HepG2 (cell line): ENCODE results near the gene JMY. TPM values are rescaled to one million over a fixed set of nuclear protein-coding genes. Genes with fewer than 3 reads are reported as not detected.

Source experiments
- ATAC-seq: fragments of 200-7000 bp; cut with Tn5 transposase; 3 replicates; pipeline ENCODE4 v1.9.1; 2020; ENCODE audit warnings: mild to moderate bottlenecking, moderate library complexity
- BruUV-seq: library from RNA; stranded (reverse); fragments of 400-500 nt; replicated peaks from 2 replicates; lab custom pipeline; 2021; lab: Mats Ljungman, UMichigan
- CTCF ChIA-PET: fragments of 300-600 bp; formaldehyde crosslinking; extraction: SDS; loops from one replicate; lab custom pipeline; 2021; ENCODE audit warnings: low total read pairs, inconsistent platforms, low intra/inter-chr PET ratio; lab: Yijun Ruan, JAX
- POLR2A ChIA-PET: fragments of 350-600 bp; sonication (Branson Sonifier 250); formaldehyde crosslinking; loops from one replicate; lab custom pipeline; 2020; ENCODE audit warnings: antibody characterized with exemption, inconsistent platforms; lab: Yijun Ruan, JAX
- DNase-seq: peaks from one replicate; pipeline ENCODE4 v3.0.0-alpha.2; 2015; ENCODE audit warnings: low spot score
- FAIRE-seq: peaks from 3 replicates; lab custom pipeline; 2011; peaks lifted over from hg19 to GRCh38; lab: Jason Lieb, UNC
- H2AFZ ChIP-seq: one replicate; pipeline ENCODE4 v1.6.1; 2011; ENCODE audit warnings: low read length, inconsistent platforms
- H3K27ac ChIP-seq: fragments of 300-600 bp; 3 replicates; pipeline ENCODE4 v1.8.0; 2011; ENCODE audit warnings: mixed run types, mild to moderate bottlenecking, mixed read lengths, low read length, inconsistent platforms; ENCODE audit not compliant: insufficient read depth; ENCODE audit errors: extremely low read length
- H3K27me3 ChIP-seq, 2 experiments: fragments of 200-600 bp in 1 of 2; 2 replicates in 1 of 2; 3 replicates in 1 of 2; pipeline versions ENCODE4 v1.6.0 to v1.8.0; 2011; ENCODE audit warnings: low read length in 2 of 2, mild to moderate bottlenecking in 2 of 2, moderate library complexity in 2 of 2, inconsistent platforms in 1 of 2; ENCODE audit not compliant: insufficient read depth in 2 of 2, control insufficient read depth in 1 of 2
- H3K36me3 ChIP-seq, 2 experiments: fragments of 200-600 bp in 1 of 2; replicated peaks in 1 of 2; 2 replicates in 1 of 2; 3 replicates in 1 of 2; pipeline versions ENCODE4 v1.5.1 to v1.8.0; 2011; ENCODE audit warnings: low read length in 2 of 2, inconsistent platforms in 1 of 2; ENCODE audit not compliant: insufficient read depth in 2 of 2, control insufficient read depth in 1 of 2
- H3K4me1 ChIP-seq: 2 replicates; pipeline ENCODE4 v1.5.1; 2012; ENCODE audit warnings: low read length, inconsistent platforms; ENCODE audit not compliant: insufficient read depth
- H3K4me2 ChIP-seq: 2 replicates; pipeline ENCODE4 v1.6.0; 2011; ENCODE audit warnings: low read depth, low read length, inconsistent platforms
- H3K4me3 ChIP-seq, 3 experiments: fragments of 200-600 bp in 1 of 3; sonication (generic), shearing (Covaris generic) in 1 of 3; replicated peaks in 1 of 3; 2 replicates each; pipeline ENCODE4 v1.5.1; 2011 to 2016; ENCODE audit warnings: low read length in 3 of 3, inconsistent platforms in 2 of 3, low read depth in 2 of 3, mild to moderate bottlenecking in 2 of 3, control low read depth in 1 of 3, mixed read lengths in 1 of 3; ENCODE audit not compliant: insufficient read depth in 1 of 3
- H3K79me2 ChIP-seq: one replicate; pipeline ENCODE4 v1.6.1; 2011; ENCODE audit warnings: low read length, inconsistent platforms; ENCODE audit not compliant: insufficient read depth
- H3K9ac ChIP-seq: 2 replicates; pipeline ENCODE4 v1.6.0; 2011; ENCODE audit warnings: mild to moderate bottlenecking, low read depth, low read length, inconsistent platforms; ENCODE audit not compliant: insufficient read depth
- H3K9me3 ChIP-seq: 2 replicates; pipeline ENCODE4 v1.5.1; 2012; ENCODE audit warnings: mild to moderate bottlenecking, low read length
- H4K20me1 ChIP-seq: 2 replicates; pipeline ENCODE4 v1.6.0; 2011; ENCODE audit warnings: inconsistent platforms, mild to moderate bottlenecking, low read length, moderate library complexity; ENCODE audit not compliant: insufficient read depth
- CEBPB ChIP-seq: IDR thresholded peaks from 2 replicates; pipeline ENCODE4 v1.6.1; 2011; ENCODE audit warnings: low read depth, low read length, improper control_type of control experiment, borderline replicate concordance
- CEBPG ChIP-seq: IDR thresholded peaks from 2 replicates; pipeline ENCODE4 v1.6.1; 2016
- NFIC ChIP-seq: IDR thresholded peaks from 2 replicates; pipeline ENCODE4 v1.6.1; 2012; ENCODE audit warnings: mild to moderate bottlenecking, low read length, inconsistent platforms
- RBAK ChIP-seq: sonication (generic); formaldehyde crosslinking; IDR thresholded peaks from 2 replicates; pipeline ENCODE4 v1.5.1; 2020; ENCODE audit warnings: mild to moderate bottlenecking, missing genetic modification reagents
- SETDB1 ChIP-seq: sonication (generic); formaldehyde crosslinking; IDR thresholded peaks from 2 replicates; pipeline ENCODE4 v1.5.1; 2020; ENCODE audit warnings: missing genetic modification reagents, mild to moderate bottlenecking, borderline replicate concordance
- SP2 ChIP-seq: sonication (generic); formaldehyde crosslinking; IDR thresholded peaks from 2 replicates; pipeline ENCODE4 v1.5.1; 2020; ENCODE audit warnings: mild to moderate bottlenecking, missing genetic modification reagents
- ZMAT3 ChIP-seq: sonication (generic); formaldehyde crosslinking; conservative IDR thresholded peaks from 2 replicates; pipeline ENCODE4 v1.7.0; 2021; ENCODE audit warnings: missing genetic modification reagents
- ZNF12 ChIP-seq: sonication (generic); formaldehyde crosslinking; IDR thresholded peaks from 2 replicates; pipeline ENCODE4 v1.5.0; 2020; ENCODE audit warnings: missing genetic modification reagents
- ZNF260 ChIP-seq: sonication (generic); formaldehyde crosslinking; IDR thresholded peaks from 2 replicates; pipeline ENCODE4 v1.4.0; 2020; ENCODE audit warnings: missing genetic modification reagents, low read depth, mild to moderate bottlenecking, borderline replicate concordance
- ZNF367 ChIP-seq: sonication (generic); formaldehyde crosslinking; IDR thresholded peaks from 2 replicates; pipeline ENCODE4 v1.4.0; 2020; ENCODE audit warnings: missing genetic modification reagents, borderline replicate concordance
- ZNF562 ChIP-seq: sonication (generic); formaldehyde crosslinking; IDR thresholded peaks from 2 replicates; pipeline ENCODE4 v1.8.0; 2022; ENCODE audit warnings: missing genetic modification reagents, borderline replicate concordance
- WGBS: methylation state at CpG from one replicate; pipeline ENCODE4 v1.1.6; 2017; ENCODE audit warnings: low lambda C conversion rate; 5-methylcytosine and 5-hydroxymethylcytosine counted together
- in situ Hi-C: cut with HindIII; loops from 2 replicates; pipeline ENCODE4 v1.10.0; 2017; ENCODE audit warnings: low pct_unique_long_range_greater_than_20kb; ENCODE audit not compliant: extremely low pct_ligation_motif_present
- intact Hi-C: fragments of 100-400 bp; cut with micrococcal nuclease; formaldehyde crosslinking; loops from one replicate; pipeline ENCODE4 v1.10.0; 2022; ENCODE audit not compliant: unreplicated experiment
- polyA plus RNA-seq, 8 experiments: library from polyadenylated mRNA; depleted of rRNA in 3 of 8; stranded (reverse) in 7 of 8; unstranded in 1 of 8; fragments of >200 nt; fragmentation: Illumina TruSeq in 4 of 8; extraction: Trizol in 4 of 8; gene quantifications; 2 replicates each; pipeline versions ENCODE4 v1.2.1 to v1.2.3, GENCODE V29; 2011 to 2016; ENCODE audit warnings: low read depth in 4 of 8, missing spikeins in 1 of 8, mixed read lengths in 1 of 8; ENCODE audit not compliant: insufficient read depth in 1 of 8
- total RNA-seq, 5 experiments: library from RNA; depleted of rRNA; stranded (reverse); fragments of >200 nt; fragmentation: Illumina TruSeq; extraction: Trizol; gene quantifications; 2 replicates each; pipeline ENCODE4 v1.2.3, GENCODE V29; 2016; ENCODE audit warnings: low read depth in 1 of 5
- TF ChIP-seq, protein P1 (sequence below): sonication (generic); formaldehyde crosslinking; IDR thresholded peaks from 2 replicates; pipeline ENCODE4 v1.5.0; 2020; ENCODE audit warnings: missing genetic modification reagents

The JMY gene
- total and polyA plus RNA-seq, 2 of the 13 experiments (the other 11 are each of a cell fraction or from before 2014, with no cell fraction given), result 4.0 to 4.2 TPM

DNA sequence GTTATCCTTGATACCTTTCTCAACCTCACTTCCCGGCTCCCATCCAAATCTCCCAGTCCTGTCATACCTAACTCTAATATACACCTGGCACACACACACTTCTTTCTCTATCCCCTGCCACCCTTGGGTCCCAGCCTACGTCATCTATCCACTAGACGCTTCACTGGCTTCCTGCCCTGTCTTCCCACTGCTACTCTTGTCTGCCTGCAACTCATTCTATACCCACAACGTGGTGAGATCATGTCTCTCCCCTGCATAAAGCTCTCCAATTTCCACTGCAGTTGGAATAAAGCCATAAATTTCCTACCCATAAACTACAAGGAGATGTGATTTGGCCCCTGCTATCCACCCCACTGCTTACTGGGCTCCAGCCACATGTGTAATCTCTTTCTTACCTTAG is 93.5 kb downstream of the JMY start:
- POLR2A ChIA-PET, result no interaction called here
- Histone ChIP-seq H3K27me3 (no peaks in the 10 kb centered on the region), H3K4me1 (peaks cover 8% of the 10 kb centered on the region), H3K4me2 (no peak overlapping the region), H3K9me3 (no peaks in the 10 kb centered on the region)
- FAIRE-seq, result no peak
- WGBS, result over 99% methylated on average over 4 of the region's 4 CpGs
- intact Hi-C loops, result loop anchor here (5.0 kb wide), 1 partner anchor 72 kb away; no protein-coding TSS in a partner anchor
- no peak for DNase-seq
- no peak for TF ChIP-seq ZMAT3 (CRISPR knock-in tag)
- no peak for TF ChIP-seq NFIC
- no peak for TF ChIP-seq SP2 (CRISPR knock-in tag)
- no peak for TF ChIP-seq SETDB1 (CRISPR knock-in tag)
- no peak for TF ChIP-seq ZNF367 (CRISPR knock-in tag)
- TF ChIP-seq, all 625 proteins: peak for 0
- no peak for ATAC-seq
- no peaks in the 10 kb centered on the region for H4K20me1 ChIP-seq
- CTCF ChIA-PET, result no interaction called here
- H3K4me3 ChIP-seq, result no peak overlapping the region
- BruUV-seq, result no TSS peak
- H3K36me3 ChIP-seq, result no peaks in the 10 kb centered on the region
- in situ Hi-C loops, result no loop called here
- no peak overlapping the region for H3K27ac ChIP-seq
- no peak overlapping the region for H2AFZ ChIP-seq
- no peaks in the 10 kb centered on the region for H3K79me2 ChIP-seq
- no peak overlapping the region for H3K9ac ChIP-seq

DNA sequence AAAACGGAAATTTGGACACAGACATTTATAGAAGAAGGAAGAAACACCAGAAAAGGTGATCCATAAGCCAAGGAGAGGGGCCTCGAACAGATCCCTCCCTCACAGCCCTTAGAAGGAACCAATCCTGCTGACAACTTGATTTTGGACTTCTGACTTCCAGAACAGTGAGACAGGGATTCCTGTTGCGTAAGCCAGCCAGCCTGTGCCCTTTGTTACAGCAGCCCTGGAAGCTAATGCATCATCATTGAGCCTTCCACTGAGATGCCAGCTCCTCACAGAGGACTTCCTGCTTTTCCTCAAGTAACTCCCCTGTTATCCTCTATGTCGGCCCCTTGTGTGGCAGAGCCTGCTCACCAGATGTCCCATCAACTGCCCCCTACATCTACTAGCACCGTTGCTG is 94.1 kb downstream of the JMY start:
- Histone ChIP-seq H3K27ac (no peak overlapping the region), H3K9me3 (no peaks in the 10 kb centered on the region), H4K20me1 (no peaks in the 10 kb centered on the region), H3K79me2 (no peaks in the 10 kb centered on the region), H3K4me1 (peaks cover 8% of the 10 kb centered on the region), H3K27me3 (no peaks in the 10 kb centered on the region), H3K4me3 (no peak overlapping the region), H3K9ac (no peak overlapping the region), H2AFZ (no peak overlapping the region)
- in situ Hi-C loops, result no loop called here
- ATAC-seq, result peak; percentile 54
- POLR2A ChIA-PET, result no interaction called here
- intact Hi-C loops, result loop anchor here (10.0 kb wide), 1 partner anchor 305 kb away; no protein-coding TSS in a partner anchor
- peak; percentile 4 for DNase-seq
- no TSS peak for BruUV-seq
- TF ChIP-seq ZNF562 (CRISPR knock-in tag) (no peak), ZNF260 (CRISPR knock-in tag) (no peak), CEBPB (peak; percentile 79; the same call in 1 of the 2 replicates), ZNF12 (CRISPR knock-in tag) (peak; percentile 100), RBAK (CRISPR knock-in tag) (peak; percentile 95), CEBPG (peak; percentile 81)
- TF ChIP-seq, protein P1, sequence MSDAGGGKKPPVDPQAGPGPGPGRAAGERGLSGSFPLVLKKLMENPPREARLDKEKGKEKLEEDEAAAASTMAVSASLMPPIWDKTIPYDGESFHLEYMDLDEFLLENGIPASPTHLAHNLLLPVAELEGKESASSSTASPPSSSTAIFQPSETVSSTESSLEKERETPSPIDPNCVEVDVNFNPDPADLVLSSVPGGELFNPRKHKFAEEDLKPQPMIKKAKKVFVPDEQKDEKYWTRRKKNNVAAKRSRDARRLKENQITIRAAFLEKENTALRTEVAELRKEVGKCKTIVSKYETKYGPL (CRISPR knock-in tag), result 0 out of 2 replicates have a peak, but pooled peaks have one; percentile 26
- TF ChIP-seq, all 625 proteins: peak for 5
- CTCF ChIA-PET, result no interaction called here
- no peak overlapping the region for H3K4me2 ChIP-seq
- H3K36me3 ChIP-seq, result no peaks in the 10 kb centered on the region
- peak; percentile 43 for FAIRE-seq
- 58% methylated on average over 5 of the region's 5 CpGs for WGBS
